ENCODE results near the gene EHBP1.
A peak's percentile ranks its signal among the peaks of the same experiment; 100 is the strongest.
"Not testable (repeated sequence)": the region's sequence is repeated elsewhere in the genome, so short reads cannot be mapped to it uniquely, and the experiment has no call there.

The EHBP1 gene

DNA sequence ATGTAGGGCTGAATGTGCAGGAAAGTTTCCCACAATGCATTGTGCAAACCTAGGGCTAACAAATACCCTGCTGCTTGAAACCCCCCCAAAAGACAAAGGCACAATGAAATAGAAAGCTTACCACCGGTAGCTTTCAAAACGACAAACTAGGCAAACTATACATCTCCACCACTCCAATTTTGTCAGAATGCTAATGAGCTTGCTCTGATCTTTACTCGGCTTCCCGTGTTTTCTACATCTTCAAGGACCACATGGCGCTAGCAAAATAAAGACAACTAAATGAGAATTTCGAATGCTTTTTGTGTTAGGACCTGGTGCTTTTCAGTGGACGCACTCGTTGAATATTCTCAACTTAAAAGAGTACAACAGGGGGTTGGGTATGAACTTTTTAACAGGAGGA, 307.9 kb downstream of the EHBP1 start:
- no peak for TF ChIP-seq MYC (IDR thresholded peaks at IDR 0.05; ENCODE audit: low read depth, low read length)
- no peak for TF ChIP-seq POLR2A (IDR thresholded peaks at IDR 0.05; ENCODE audit: extremely low read depth, insufficient read length)
- TF ChIP-seq, protein P1, sequence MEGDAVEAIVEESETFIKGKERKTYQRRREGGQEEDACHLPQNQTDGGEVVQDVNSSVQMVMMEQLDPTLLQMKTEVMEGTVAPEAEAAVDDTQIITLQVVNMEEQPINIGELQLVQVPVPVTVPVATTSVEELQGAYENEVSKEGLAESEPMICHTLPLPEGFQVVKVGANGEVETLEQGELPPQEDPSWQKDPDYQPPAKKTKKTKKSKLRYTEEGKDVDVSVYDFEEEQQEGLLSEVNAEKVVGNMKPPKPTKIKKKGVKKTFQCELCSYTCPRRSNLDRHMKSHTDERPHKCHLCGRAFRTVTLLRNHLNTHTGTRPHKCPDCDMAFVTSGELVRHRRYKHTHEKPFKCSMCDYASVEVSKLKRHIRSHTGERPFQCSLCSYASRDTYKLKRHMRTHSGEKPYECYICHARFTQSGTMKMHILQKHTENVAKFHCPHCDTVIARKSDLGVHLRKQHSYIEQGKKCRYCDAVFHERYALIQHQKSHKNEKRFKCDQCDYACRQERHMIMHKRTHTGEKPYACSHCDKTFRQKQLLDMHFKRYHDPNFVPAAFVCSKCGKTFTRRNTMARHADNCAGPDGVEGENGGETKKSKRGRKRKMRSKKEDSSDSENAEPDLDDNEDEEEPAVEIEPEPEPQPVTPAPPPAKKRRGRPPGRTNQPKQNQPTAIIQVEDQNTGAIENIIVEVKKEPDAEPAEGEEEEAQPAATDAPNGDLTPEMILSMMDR (IDR thresholded peaks at IDR 0.05; ENCODE audit: low read depth, low read length), result no peak
- TF ChIP-seq, protein P2, sequence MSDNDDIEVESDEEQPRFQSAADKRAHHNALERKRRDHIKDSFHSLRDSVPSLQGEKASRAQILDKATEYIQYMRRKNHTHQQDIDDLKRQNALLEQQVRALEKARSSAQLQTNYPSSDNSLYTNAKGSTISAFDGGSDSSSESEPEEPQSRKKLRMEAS (IDR thresholded peaks at IDR 0.05; ENCODE audit: low read depth, low read length), result no peak
- no peak for DNase-seq (ENCODE audit: low read depth)
- no peak overlapping the region for H3K4me3 ChIP-seq (ENCODE audit: low read depth, low read length)

DNA sequence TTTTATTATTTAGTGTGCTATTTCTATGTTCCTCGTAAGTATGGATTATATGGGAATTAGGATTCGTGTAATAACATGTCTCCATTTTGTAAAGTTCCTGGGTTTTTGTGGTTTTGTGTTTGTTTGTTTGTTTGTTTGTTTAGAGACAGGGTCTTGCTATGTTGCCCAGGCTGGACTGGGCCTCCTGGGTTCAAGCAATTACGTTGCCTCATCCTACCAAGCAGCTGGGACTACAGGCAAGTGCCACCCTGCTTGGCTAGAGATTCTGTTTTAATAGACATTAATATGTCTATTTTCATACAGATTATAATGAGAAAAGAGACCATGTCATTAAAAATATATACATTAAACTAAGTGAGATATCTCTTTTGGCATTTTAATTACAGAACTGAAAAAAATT, 309.9 kb downstream of the EHBP1 start:
- TF ChIP-seq, protein P1 (IDR thresholded peaks at IDR 0.05; ENCODE audit: low read depth, low read length), result no peak
- TF ChIP-seq, protein P2 (IDR thresholded peaks at IDR 0.05; ENCODE audit: low read depth, low read length), result no peak
- TF ChIP-seq POLR2A (IDR thresholded peaks at IDR 0.05; ENCODE audit: extremely low read depth, insufficient read length) (no peak), MYC (IDR thresholded peaks at IDR 0.05; ENCODE audit: low read depth, low read length) (no peak)
- DNase-seq (ENCODE audit: low read depth), result no peak
- no peak overlapping the region for H3K4me3 ChIP-seq (ENCODE audit: low read depth, low read length)

DNA sequence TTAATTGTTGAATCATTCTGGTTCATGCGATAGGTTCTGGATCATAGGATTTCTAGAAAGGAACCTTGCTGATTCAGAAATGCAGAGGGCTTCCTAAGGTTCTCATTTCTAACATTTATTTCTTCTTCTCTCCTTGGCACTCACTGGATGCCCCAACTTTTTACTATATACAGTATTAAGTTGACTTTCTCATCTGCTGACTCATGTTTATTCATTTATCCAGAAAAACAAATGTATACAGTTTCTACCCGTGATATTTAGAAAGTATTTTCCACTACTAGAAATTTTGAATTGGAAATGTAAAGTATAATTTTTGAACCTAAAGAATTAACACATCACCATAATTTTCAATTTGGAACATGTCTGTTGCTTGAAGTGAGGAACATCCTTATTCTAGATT, 312.9 kb downstream of the EHBP1 start:
- no peak for DNase-seq (ENCODE audit: low read depth)
- TF ChIP-seq, protein P2 (IDR thresholded peaks at IDR 0.05; ENCODE audit: low read depth, low read length), result no peak
- TF ChIP-seq MYC (IDR thresholded peaks at IDR 0.05; ENCODE audit: low read depth, low read length) (no peak), POLR2A (IDR thresholded peaks at IDR 0.05; ENCODE audit: extremely low read depth, insufficient read length) (no peak)
- TF ChIP-seq, protein P1 (IDR thresholded peaks at IDR 0.05; ENCODE audit: low read depth, low read length), result no peak

DNA sequence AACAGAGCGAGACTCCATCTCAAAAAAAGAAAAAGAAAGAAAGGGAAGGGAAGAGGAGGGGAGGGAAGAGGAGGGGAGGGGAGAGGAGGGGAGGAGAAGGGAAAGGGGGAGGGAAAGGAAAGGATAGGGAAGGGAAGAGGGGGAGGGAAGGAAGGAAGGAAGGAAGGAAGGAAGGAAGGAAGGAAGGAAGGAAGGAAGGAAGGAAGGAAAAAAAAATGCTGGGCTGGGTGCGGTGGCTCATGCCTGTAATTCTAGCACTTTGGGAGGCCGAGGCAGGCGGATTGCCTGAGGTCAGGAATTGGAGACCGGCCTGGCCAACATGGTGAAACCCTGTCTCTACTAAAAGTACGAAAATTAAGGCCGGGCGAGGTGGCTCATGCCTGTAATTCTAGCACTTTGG, 314.2 kb downstream of the EHBP1 start:
- not testable (repeated sequence) for DNase-seq (ENCODE audit: low read depth); H3K4me3 ChIP-seq (ENCODE audit: low read depth, low read length)

More for the DNA sequence above, 312.9 kb downstream of the EHBP1 start:
- H3K4me3 ChIP-seq (ENCODE audit: low read depth, low read length), result no peak overlapping the region

DNA sequence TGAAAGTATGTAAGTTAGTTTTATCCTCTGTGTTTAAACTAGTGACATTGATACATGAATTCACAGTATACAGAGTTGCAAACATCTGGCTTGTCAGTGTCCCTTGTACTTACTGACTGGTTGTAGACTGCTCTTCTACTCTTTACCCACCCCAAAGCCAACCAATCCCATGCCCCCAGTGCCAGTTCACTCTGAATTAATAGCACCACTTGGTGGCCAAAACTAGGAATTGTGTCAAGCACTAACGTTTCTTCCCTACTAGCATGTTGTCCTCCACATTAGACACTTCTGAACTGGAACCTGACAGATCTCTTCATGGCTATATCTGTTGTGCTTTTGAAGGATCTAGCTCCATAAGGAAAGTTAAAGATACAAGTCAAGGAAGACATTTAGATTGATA, 317.9 kb downstream of the EHBP1 start:
- DNase-seq (ENCODE audit: low read depth), result peak; percentile 63
- TF ChIP-seq, protein P1 (IDR thresholded peaks at IDR 0.05; ENCODE audit: low read depth, low read length), result peak; percentile 17
- no peak for TF ChIP-seq POLR2A (IDR thresholded peaks at IDR 0.05; ENCODE audit: extremely low read depth, insufficient read length)
- no peak overlapping the region for H3K4me3 ChIP-seq (ENCODE audit: low read depth, low read length)

DNA sequence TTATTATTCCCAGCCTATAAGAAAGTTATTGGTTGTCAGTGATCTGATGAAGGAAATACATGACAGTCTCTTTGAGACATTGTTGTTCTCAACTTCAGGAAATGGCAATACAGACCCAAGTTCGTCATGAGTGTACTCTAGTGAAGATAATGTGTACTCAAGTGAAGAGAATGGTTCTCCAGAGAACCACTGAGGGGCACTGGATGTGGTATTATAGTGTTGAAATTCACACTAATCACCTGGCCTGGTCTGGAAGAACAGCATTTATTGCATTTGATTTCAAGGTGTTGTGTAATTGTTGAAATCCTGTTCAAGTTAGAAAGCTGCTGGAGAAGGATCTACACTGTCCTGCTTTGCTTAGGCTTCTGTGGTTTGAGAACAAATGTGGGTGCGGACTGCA, 321.7 kb downstream of the EHBP1 start:
- TF ChIP-seq MYC (IDR thresholded peaks at IDR 0.05; ENCODE audit: low read depth, low read length), result no peak
- no peak for TF ChIP-seq POLR2A (IDR thresholded peaks at IDR 0.05; ENCODE audit: extremely low read depth, insufficient read length)
- TF ChIP-seq, protein P2 (IDR thresholded peaks at IDR 0.05; ENCODE audit: low read depth, low read length), result no peak
- TF ChIP-seq, protein P1 (IDR thresholded peaks at IDR 0.05; ENCODE audit: low read depth, low read length), result no peak
- no peak overlapping the region for H3K4me3 ChIP-seq (ENCODE audit: low read depth, low read length)
- no peak for DNase-seq (ENCODE audit: low read depth)
